ENCODE results near the gene SESN3.

GRCh38 chr11:95148938-95149337 is 82.1 kb downstream of the SESN3 start:
- TF ChIP-seq EZH2 (IDR thresholded peaks at IDR 0.05; ENCODE audit: borderline replicate concordance, insufficient read depth, low read length, poor library complexity, severe bottlenecking), result no peak
- no peak for TF ChIP-seq REST (IDR thresholded peaks at IDR 0.05; ENCODE audit: borderline replicate concordance)
